CD14-positive monocyte (primary cell): ENCODE measurements around the gene KCNJ16. TPM values are rescaled to one million over a fixed set of nuclear protein-coding genes. Genes with fewer than 3 reads are reported as not detected.

Experiments
- DNase-seq, 3 donors: peaks; one replicate each; pipeline ENCODE4 v3.0.0-alpha.2; 2011 to 2022
- H2AFZ ChIP-seq: 2 replicates; pipeline ENCODE4 v1.6.0; 2012; ENCODE audit warnings: mild to moderate bottlenecking, low read depth, low read length, inconsistent platforms; ENCODE audit not compliant: insufficient read depth, poor library complexity, severe bottlenecking
- H3K27ac ChIP-seq, 2 donors: 1 replicate in 1 of 2; 2 replicates in 1 of 2; pipeline ENCODE4 v1.5.1; 2012 to 2013; ENCODE audit warnings: low read length in 2 of 2, control low read depth in 1 of 2, inconsistent platforms in 1 of 2, low read depth in 1 of 2, mild to moderate bottlenecking in 1 of 2
- H3K27me3 ChIP-seq, 2 donors: one replicate each; pipeline versions ENCODE4 v1.6.0 to v1.6.1; 2011 to 2013; ENCODE audit warnings: low read length in 2 of 2; ENCODE audit not compliant: control insufficient read depth in 2 of 2, insufficient read depth in 2 of 2
- H3K36me3 ChIP-seq, 2 donors: replicated peaks in 1 of 2; 1 replicate in 1 of 2; 2 replicates in 1 of 2; pipeline versions ENCODE4 v1.5.1 to v1.6.1; 2012 to 2013; ENCODE audit warnings: low read length in 2 of 2, control low read depth in 1 of 2, inconsistent platforms in 1 of 2, mild to moderate bottlenecking in 1 of 2; ENCODE audit not compliant: insufficient read depth in 2 of 2, control insufficient read depth in 1 of 2
- H3K4me1 ChIP-seq, 2 donors: 1 replicate in 1 of 2; 2 replicates in 1 of 2; pipeline versions ENCODE4 v1.5.1 to v1.6.1; 2012 to 2013; ENCODE audit warnings: low read length in 2 of 2, control low read depth in 1 of 2, inconsistent platforms in 1 of 2, mild to moderate bottlenecking in 1 of 2, moderate library complexity in 1 of 2; ENCODE audit not compliant: insufficient read depth in 2 of 2, control insufficient read depth in 1 of 2
- H3K4me2 ChIP-seq: replicated peaks from 2 replicates; pipeline ENCODE3; 2012; ENCODE audit warnings: low read length, moderate library complexity, mild to moderate bottlenecking; ENCODE audit not compliant: poor library complexity, severe bottlenecking; ENCODE audit errors: extremely low read depth
- H3K4me3 ChIP-seq, 3 experiments: fragments of 200-600 bp in 1 of 3; sonication (generic) in 1 of 3; replicated peaks in 1 of 3; 1 replicate in 2 of 3; 2 replicates in 1 of 3; pipeline ENCODE4 v1.5.1; 2011 to 2013; ENCODE audit warnings: low read length in 3 of 3, mild to moderate bottlenecking in 3 of 3, control low read depth in 2 of 3, low read depth in 2 of 3, inconsistent platforms in 1 of 3, moderate library complexity in 1 of 3
- H3K79me2 ChIP-seq: 2 replicates; pipeline ENCODE4 v1.6.0; 2012; ENCODE audit warnings: mild to moderate bottlenecking, control low read depth, inconsistent platforms, low read length, moderate library complexity; ENCODE audit not compliant: insufficient read depth
- H3K9ac ChIP-seq: 2 replicates; pipeline ENCODE4 v1.6.0; 2017; ENCODE audit warnings: low read length, mild to moderate bottlenecking; ENCODE audit not compliant: insufficient read depth, poor library complexity, severe bottlenecking
- H3K9me3 ChIP-seq, 2 donors: replicated peaks in 1 of 2; 1 replicate in 1 of 2; 2 replicates in 1 of 2; pipeline versions ENCODE4 v1.5.1 to v1.6.1; 2012 to 2013; ENCODE audit warnings: low read length in 2 of 2, control low read depth in 1 of 2; ENCODE audit not compliant: control insufficient read depth in 1 of 2, insufficient read depth in 1 of 2
- H4K20me1 ChIP-seq: 2 replicates; pipeline ENCODE4 v1.6.0; 2012; ENCODE audit warnings: mild to moderate bottlenecking, low read length, control low read depth, moderate library complexity; ENCODE audit not compliant: insufficient read depth
- H3K27ac Mint-ChIP-seq, 7 donors: one replicate each; pipeline ENCODE4 v1.8.0; 2020; ENCODE audit warnings: mild to moderate bottlenecking in 7 of 7, mixed read lengths in 7 of 7, moderate library complexity in 6 of 7, inconsistent platforms in 2 of 7
- H3K27me3 Mint-ChIP-seq, 3 donors: one replicate each; pipeline ENCODE4 v1.8.0; 2021 to 2022; ENCODE audit warnings: low read depth in 3 of 3, mild to moderate bottlenecking in 3 of 3, mixed read lengths in 3 of 3, moderate library complexity in 3 of 3, inconsistent platforms in 1 of 3
- H3K36me3 Mint-ChIP-seq, 2 donors: one replicate each; pipeline ENCODE4 v1.8.0; 2020; ENCODE audit warnings: mixed read lengths in 2 of 2, inconsistent platforms in 1 of 2, mild to moderate bottlenecking in 1 of 2
- H3K4me1 Mint-ChIP-seq: one replicate; pipeline ENCODE4 v1.8.0; 2020; ENCODE audit warnings: mild to moderate bottlenecking, mixed read lengths
- H3K4me3 Mint-ChIP-seq, 2 donors: one replicate each; pipeline ENCODE4 v1.8.0; 2020; ENCODE audit warnings: mild to moderate bottlenecking in 2 of 2, mixed read lengths in 2 of 2, moderate library complexity in 1 of 2
- H3K9me3 Mint-ChIP-seq, 7 donors: one replicate each; pipeline ENCODE4 v1.8.0; 2020 to 2022; ENCODE audit warnings: mixed read lengths in 7 of 7, mild to moderate bottlenecking in 6 of 7, moderate library complexity in 6 of 7, inconsistent platforms in 2 of 7
- CTCF ChIP-seq: fragments of 200-600 bp; IDR thresholded peaks from one replicate; pipeline ENCODE4 v1.8.0; 2022; ENCODE audit warnings: antibody characterized with exemption, mild to moderate bottlenecking
- WGBS: methylation state at CpG from one replicate; pipeline ENCODE4 v1.1.5; 2013; ENCODE audit warnings: missing lambda C conversion rate; ENCODE audit not compliant: insufficient coverage; 5-methylcytosine and 5-hydroxymethylcytosine counted together
- intact Hi-C, 2 donors: fragments of 100-400 bp; cut with micrococcal nuclease; formaldehyde crosslinking; loops; one replicate each; pipeline versions ENCODE4 v1.15.0 to v1.15.1; 2023
- polyA plus RNA-seq, 3 donors: library from polyadenylated mRNA; depleted of rRNA in 1 of 3; unstranded in 2 of 3; stranded (reverse) in 1 of 3; fragments of 300-500 nt in 2 of 3; fragments of >200 nt in 1 of 3; fragmentation: Illumina TruSeq in 2 of 3; gene quantifications; 1 replicate in 2 of 3; 2 replicates in 1 of 3; pipeline ENCODE4 v1.2.3, GENCODE V29; 2012 to 2021

Gene KCNJ16
- polyA plus RNA-seq, 3 donors = not detected

DNA sequence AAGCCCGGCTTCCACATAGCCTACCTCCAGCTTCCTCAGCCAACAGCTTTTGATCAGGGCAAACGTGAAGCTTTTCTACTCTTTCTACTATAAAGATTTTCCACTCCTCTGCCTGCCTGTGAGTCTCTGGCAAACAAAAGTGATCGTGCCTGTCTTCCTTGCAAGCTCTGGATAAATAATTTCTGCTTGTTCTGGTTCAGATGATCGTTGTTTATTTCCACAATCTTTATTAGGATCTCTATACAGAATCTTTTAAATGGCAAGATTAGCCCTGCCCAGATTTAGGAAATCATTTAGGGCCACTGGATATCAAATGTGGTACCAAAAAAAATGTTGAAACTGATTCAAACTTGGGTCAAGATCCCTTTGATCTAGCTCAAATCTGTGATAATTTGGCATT, 20.4 kb downstream of the KCNJ16 start:
- Histone ChIP-seq H2AFZ (no peak overlapping the region), H4K20me1 (no peaks in the 10 kb centered on the region), H3K36me3 (no peaks in the 10 kb centered on the region), H3K4me1 (peaks cover 20 to 24% of the 10 kb centered on the region in 2 donors), H3K9me3 (no peaks in the 10 kb centered on the region), H3K4me2 (no peak overlapping the region), H3K27me3 (no peaks in the 10 kb centered on the region), H3K4me3 (no peak overlapping the region), H3K9ac (no peak overlapping the region), H3K79me2 (no peaks in the 10 kb centered on the region), H3K27ac (no peak overlapping the region)
- TF ChIP-seq CTCF = no peak
- 75% methylated on average over 2 of the region's 4 CpGs for WGBS
- DNase-seq = no peak
- Mint-ChIP-seq H3K27me3 (peaks cover 0 to 2% (median 0%) of the 10 kb centered on the region in 3 donors), H3K36me3 (no peaks in the 10 kb centered on the region), H3K9me3 (peaks cover 0 to 5% (median 3%) of the 10 kb centered on the region in 7 donors), H3K4me1 (peaks cover 24% of the 10 kb centered on the region), H3K27ac (no peak overlapping the region), H3K4me3 (no peak overlapping the region)
- intact Hi-C loops = no loop called here

DNA sequence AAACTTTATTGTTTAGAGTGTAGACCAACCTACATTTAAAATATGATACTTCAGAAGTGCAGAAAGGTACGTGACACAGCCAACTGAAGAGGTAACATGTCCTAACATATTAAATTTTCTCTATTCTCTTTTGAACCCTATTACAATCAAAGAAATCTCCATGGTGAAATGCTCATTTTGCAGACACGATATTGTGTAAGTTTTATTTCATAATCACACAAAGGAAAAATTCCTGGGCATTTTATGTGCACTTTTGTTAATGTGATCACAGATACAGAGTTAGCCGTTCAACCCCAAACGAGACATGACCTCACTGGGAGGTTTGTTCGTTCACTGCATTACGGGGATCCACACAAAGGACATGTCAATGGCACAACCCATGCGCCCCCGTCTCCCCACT, 21.8 kb downstream of the KCNJ16 start:
- TF ChIP-seq CTCF = no peak
- H3K27me3 Mint-ChIP-seq = peaks cover 0 to 2% (median 0%) of the 10 kb centered on the region in 3 donors
- H3K4me1 Mint-ChIP-seq = peaks cover 24% of the 10 kb centered on the region
- Histone ChIP-seq H4K20me1 (no peaks in the 10 kb centered on the region), H3K79me2 (no peaks in the 10 kb centered on the region), H3K9me3 (no peaks in the 10 kb centered on the region), H3K9ac (no peak overlapping the region), H3K27ac (no peak overlapping the region), H3K4me2 (no peak overlapping the region), H3K27me3 (no peaks in the 10 kb centered on the region), H2AFZ (no peak overlapping the region), H3K4me3 (no peak overlapping the region), H3K36me3 (no peaks in the 10 kb centered on the region), H3K4me1 (peaks cover 20 to 24% of the 10 kb centered on the region in 2 donors)
- intact Hi-C loops = no loop called here
- H3K4me3 Mint-ChIP-seq = no peak overlapping the region
- H3K27ac Mint-ChIP-seq = no peak overlapping the region
- no peaks in the 10 kb centered on the region for H3K36me3 Mint-ChIP-seq
- peaks cover 0 to 5% (median 1%) of the 10 kb centered on the region in 7 donors for H3K9me3 Mint-ChIP-seq
- 63% methylated on average over 6 of the region's 8 CpGs for WGBS
- DNase-seq = no peak
